Measurements from ENCODE around the gene VCX.

Gene VCX

GRCh38 chrX:7852166-7852565 lies 9.2 kb downstream of the VCX start:
- H3K4me3 ChIP-seq (ENCODE audit: low read depth, low read length): no peak overlapping the region
- TF ChIP-seq CTCF (IDR thresholded peaks at IDR 0.05; ENCODE audit: low read depth, low read length): no peak
- no peak for DNase-seq
- H3K4me1 ChIP-seq: no peaks in the 10 kb centered on the region
- no peaks in the 10 kb centered on the region for H3K9me3 ChIP-seq
- H3K36me3 ChIP-seq: no peaks in the 10 kb centered on the region
- no peaks in the 10 kb centered on the region for H3K27me3 ChIP-seq

DNA sequence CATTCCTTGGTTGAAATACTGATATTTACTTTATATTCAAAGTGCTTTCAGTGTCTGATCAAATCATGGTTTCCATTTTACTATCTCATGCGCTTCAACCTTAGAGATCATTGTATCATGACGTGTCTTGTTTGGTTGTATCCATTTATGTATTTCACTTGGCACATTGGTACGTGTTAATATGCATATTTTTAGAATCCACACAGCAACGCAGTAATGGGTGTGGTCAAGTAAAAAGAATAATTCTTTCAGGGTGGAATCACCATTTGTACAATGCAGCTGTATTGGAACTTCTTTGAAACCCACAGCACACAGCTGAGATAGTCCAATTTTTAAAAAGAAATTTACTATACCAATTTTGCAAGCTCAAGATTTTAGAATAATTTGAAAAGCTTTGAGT lies 29.1 kb downstream of the VCX start:
- no peak for DNase-seq
- H3K4me3 ChIP-seq (ENCODE audit: low read depth, low read length): no peak overlapping the region

GRCh38 chrX:7876957-7877356 lies 34.0 kb downstream of the VCX start:
- DNase-seq: no peak
- H3K27me3 ChIP-seq: no peaks in the 10 kb centered on the region

More for the DNA sequence above, 29.1 kb downstream of the VCX start:
- Histone ChIP-seq H3K4me1 (no peaks in the 10 kb centered on the region), H3K9me3 (no peaks in the 10 kb centered on the region), H3K27me3 (no peaks in the 10 kb centered on the region), H3K36me3 (no peaks in the 10 kb centered on the region)
- no peak for TF ChIP-seq CTCF (IDR thresholded peaks at IDR 0.05; ENCODE audit: low read depth, low read length)

GRCh38 chrX:7889135-7889534 lies 46.2 kb downstream of the VCX start:
- H3K36me3 ChIP-seq: no peaks in the 10 kb centered on the region
- H3K27me3 ChIP-seq: no peaks in the 10 kb centered on the region
- no peak for TF ChIP-seq CTCF (IDR thresholded peaks at IDR 0.05; ENCODE audit: low read depth, low read length)
- no peaks in the 10 kb centered on the region for H3K9me3 ChIP-seq
- DNase-seq: no peak
- H3K4me1 ChIP-seq: no peaks in the 10 kb centered on the region
- H3K4me3 ChIP-seq (ENCODE audit: low read depth, low read length): no peak overlapping the region

More at GRCh38 chrX:7876957-7877356, 34.0 kb downstream of the VCX start:
- no peak overlapping the region for H3K4me3 ChIP-seq (ENCODE audit: low read depth, low read length)
- no peaks in the 10 kb centered on the region for H3K9me3 ChIP-seq
- H3K36me3 ChIP-seq: no peaks in the 10 kb centered on the region
- H3K4me1 ChIP-seq: no peaks in the 10 kb centered on the region
- TF ChIP-seq CTCF (IDR thresholded peaks at IDR 0.05; ENCODE audit: low read depth, low read length): no peak

DNA sequence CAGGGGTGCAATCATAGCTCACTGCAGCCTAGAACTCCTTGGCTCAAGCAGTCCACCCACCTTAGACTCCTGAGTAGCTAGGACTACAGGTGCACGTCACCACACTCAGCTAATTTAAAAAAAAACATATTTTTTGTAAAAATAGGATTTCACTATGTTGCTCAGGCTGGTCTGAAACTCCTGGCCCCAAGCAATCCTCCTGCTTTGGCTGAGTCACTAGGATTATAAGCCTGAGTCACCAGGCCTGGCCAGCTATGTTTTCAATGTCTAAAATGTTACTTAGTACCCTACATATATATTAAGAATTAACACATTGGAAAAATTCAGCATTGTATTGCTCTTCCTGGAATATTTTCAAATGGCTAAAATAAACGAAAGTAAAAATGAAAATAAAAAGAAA lies 46.7 kb downstream of the VCX start:
- no peaks in the 10 kb centered on the region for H3K36me3 ChIP-seq
- DNase-seq: no peak

GRCh38 chrX:7891928-7892327 lies 49.0 kb downstream of the VCX start:
- DNase-seq: no peak
- H3K4me1 ChIP-seq: no peaks in the 10 kb centered on the region

More for the DNA sequence above, 46.7 kb downstream of the VCX start:
- no peaks in the 10 kb centered on the region for H3K9me3 ChIP-seq
- no peaks in the 10 kb centered on the region for H3K27me3 ChIP-seq
- no peak overlapping the region for H3K4me3 ChIP-seq (ENCODE audit: low read depth, low read length)
- H3K4me1 ChIP-seq: no peaks in the 10 kb centered on the region
- TF ChIP-seq CTCF (IDR thresholded peaks at IDR 0.05; ENCODE audit: low read depth, low read length): no peak

More at GRCh38 chrX:7891928-7892327, 49.0 kb downstream of the VCX start:
- H3K36me3 ChIP-seq: no peaks in the 10 kb centered on the region
- H3K9me3 ChIP-seq: no peaks in the 10 kb centered on the region
- H3K27me3 ChIP-seq: no peaks in the 10 kb centered on the region
- no peak overlapping the region for H3K4me3 ChIP-seq (ENCODE audit: low read depth, low read length)
- TF ChIP-seq CTCF (IDR thresholded peaks at IDR 0.05; ENCODE audit: low read depth, low read length): no peak
